Activated CD4-positive, alpha-beta T cell treated with anti-CD3 and anti-CD28 coated beads, Interleukin-2, amount 50 U/mL, for 24 hours (primary cell): ENCODE results near the gene DPP6.
"Not testable (repeated sequence)": the region's sequence is repeated elsewhere in the genome, so short reads cannot be mapped to it uniquely, and the experiment has no call there.

Experiments
- DNase-seq, 2 donors: peaks; one replicate each; pipeline ENCODE4 v3.0.0-alpha.2; 2020; ENCODE audit warnings: low read depth in 1 of 2, low spot score in 1 of 2

DPP6 gene

GRCh38 chr7:154148791-154149516 lies 96.8 kb downstream of the DPP6 start:
- not testable (repeated sequence) for DNase-seq

- DNase-seq: not testable (repeated sequence)
These were observed 98.5 kb downstream of the DPP6 start for GRCh38 chr7:154150656-154151055.

GRCh38 chr7:154151306-154151705 lies 99.1 kb downstream of the DPP6 start:
- DNase-seq: not testable (repeated sequence)

GRCh38 chr7:154155928-154156327 lies 103.7 kb downstream of the DPP6 start:
- not testable (repeated sequence) for DNase-seq

- DNase-seq: not testable (repeated sequence)
These were observed 110.7 kb downstream of the DPP6 start for GRCh38 chr7:154162921-154163320.

GRCh38 chr7:154163642-154164041 lies 111.4 kb downstream of the DPP6 start:
- DNase-seq: not testable (repeated sequence)

GRCh38 chr7:154167051-154167450 lies 114.9 kb downstream of the DPP6 start:
- no peak for DNase-seq

GRCh38 chr7:154167807-154168206 lies 115.6 kb downstream of the DPP6 start:
- DNase-seq: no peak

GRCh38 chr7:154171422-154171821 lies 119.2 kb downstream of the DPP6 start:
- no peak for DNase-seq

- no peak for DNase-seq
These were observed 120.0 kb downstream of the DPP6 start for GRCh38 chr7:154172236-154172635.

GRCh38 chr7:154177584-154177983 lies 125.4 kb downstream of the DPP6 start:
- no peak for DNase-seq

GRCh38 chr7:154178895-154179294 lies 126.7 kb downstream of the DPP6 start:
- no peak for DNase-seq

- no peak for DNase-seq
These were observed 131.3 kb downstream of the DPP6 start for GRCh38 chr7:154183482-154183881.

- no peak for DNase-seq
These were observed 131.7 kb downstream of the DPP6 start for GRCh38 chr7:154183946-154184345.

GRCh38 chr7:154186811-154187210 lies 134.6 kb downstream of the DPP6 start:
- no peak for DNase-seq

GRCh38 chr7:154188330-154188729 lies 136.1 kb downstream of the DPP6 start:
- no peak for DNase-seq

GRCh38 chr7:154195266-154195665 lies 143.1 kb downstream of the DPP6 start:
- DNase-seq: no peak

- no peak for DNase-seq
These were observed 146.3 kb downstream of the DPP6 start for GRCh38 chr7:154198481-154198880.

- DNase-seq: no peak
These were observed 148.0 kb downstream of the DPP6 start for GRCh38 chr7:154200241-154200640.

GRCh38 chr7:154202002-154202401 lies 149.8 kb downstream of the DPP6 start:
- no peak for DNase-seq

GRCh38 chr7:154204046-154204445 lies 151.8 kb downstream of the DPP6 start:
- no peak for DNase-seq

- no peak for DNase-seq
These were observed 160.7 kb downstream of the DPP6 start for GRCh38 chr7:154212861-154213260.

GRCh38 chr7:154217688-154218340 lies 165.6 kb downstream of the DPP6 start:
- DNase-seq: no peak
